HCT116 (cell line): ENCODE results near the gene PTX4. TPM values are rescaled to one million over a fixed set of nuclear protein-coding genes. Genes with fewer than 3 reads are reported as not detected.
A peak's percentile ranks its signal among the peaks of the same experiment; 100 is the strongest.

Experiments
- ATAC-seq: fragments of 200-7000 bp; cut with Tn5 transposase; 2 replicates; pipeline ENCODE4 v1.9.1; 2020; ENCODE audit warnings: mild to moderate bottlenecking, moderate library complexity
- BruUV-seq: library from RNA; stranded (reverse); fragments of 400-500 nt; replicated peaks from 2 replicates; lab custom pipeline; 2021; lab: Mats Ljungman, UMichigan
- CTCF ChIA-PET: fragments of 300-600 bp; sonication (Branson Sonifier 250); formaldehyde crosslinking; loops from one replicate; lab custom pipeline; 2021; ENCODE audit warnings: antibody characterized with exemption; lab: Charles Lee
- POLR2A ChIA-PET: fragments of 300-600, 350-600 bp; sonication (Branson Sonifier 250); formaldehyde crosslinking; loops from one replicate; lab custom pipeline; 2021; ENCODE audit warnings: antibody characterized with exemption; lab: Charles Lee
- RAD21 ChIA-PET, 2 experiments: fragments of 300-600 bp; sonication (Branson Sonifier 250); formaldehyde crosslinking; loops; one replicate each; lab custom pipeline; 2023; ENCODE audit warnings: low total read pairs in 2 of 2; ENCODE audit not compliant: uncharacterized antibody in 2 of 2, unreplicated experiment in 2 of 2, low non-redundant PET in 1 of 2; lab: Charles Lee
- DNase-seq: peaks from one replicate; pipeline ENCODE4 v3.0.0-alpha.2; 2010; ENCODE audit warnings: low read depth, low spot score
- H2AFZ ChIP-seq: fragments of 200-600 bp; shearing (Covaris generic), sonication (generic); 2 replicates; pipeline ENCODE4 v1.6.1; 2017; ENCODE audit warnings: low read depth, mixed run types, mixed read lengths, antibody characterized with exemption, low read length; ENCODE audit not compliant: poor library complexity, severe bottlenecking
- H3K27ac ChIP-seq: 2 replicates; pipeline ENCODE4 v1.5.1; 2012; ENCODE audit warnings: low read depth, low read length
- H3K27me3 ChIP-seq: fragments of 200-600 bp; sonication (generic); 2 replicates; pipeline ENCODE4 v1.6.1; 2016; ENCODE audit warnings: mixed run types, low read length, mixed read lengths; ENCODE audit not compliant: insufficient read depth
- H3K36me3 ChIP-seq, 2 experiments: fragments of 200-500 bp in 1 of 2; fragments of 200-600 bp in 1 of 2; sonication (Bioruptor generic) in 1 of 2; sonication (generic) in 1 of 2; 2 replicates each; pipeline versions ENCODE4 v1.5.1 to v1.6.1; 2014 to 2016; ENCODE audit warnings: low read length in 2 of 2, inconsistent platforms in 1 of 2, mixed read lengths in 1 of 2, mixed run types in 1 of 2; ENCODE audit not compliant: insufficient read depth in 2 of 2, control insufficient read depth in 1 of 2
- H3K4me1 ChIP-seq, 2 experiments: fragments of 200-600 bp in 1 of 2; sonication (generic) in 1 of 2; 2 replicates each; pipeline versions ENCODE4 v1.5.1 to v1.6.1; 2012 to 2017; ENCODE audit warnings: low read length in 2 of 2, inconsistent platforms in 1 of 2, mild to moderate bottlenecking in 1 of 2, mixed read lengths in 1 of 2, mixed run types in 1 of 2, moderate library complexity in 1 of 2; ENCODE audit not compliant: insufficient read depth in 2 of 2, control insufficient read depth in 1 of 2
- H3K4me2 ChIP-seq: fragments of 200-600 bp; sonication (generic); 2 replicates; pipeline ENCODE4 v1.6.1; 2017; ENCODE audit warnings: mixed run types, low read length, mixed read lengths
- H3K4me3 ChIP-seq, 2 experiments: fragments of 200-600 bp in 1 of 2; sonication (generic) in 1 of 2; replicated peaks in 1 of 2; 2 replicates each; pipeline ENCODE4 v1.5.1; 2011 to 2016; ENCODE audit warnings: low read length in 2 of 2, control low read depth in 1 of 2, low read depth in 1 of 2, mild to moderate bottlenecking in 1 of 2, mixed read lengths in 1 of 2, mixed run types in 1 of 2
- H3K79me2 ChIP-seq: fragments of 200-600 bp; sonication (generic); 2 replicates; pipeline ENCODE4 v1.6.1; 2017; ENCODE audit warnings: mild to moderate bottlenecking, mixed run types, low read length, moderate library complexity, mixed read lengths; ENCODE audit not compliant: insufficient read depth
- H3K9ac ChIP-seq: fragments of 200-600 bp; sonication (generic); 2 replicates; pipeline ENCODE4 v1.6.1; 2016; ENCODE audit warnings: low read length, mixed read lengths
- H3K9me2 ChIP-seq: fragments of 200-600 bp; sonication (generic), shearing (Covaris generic); 2 replicates; pipeline ENCODE4 v1.6.1; 2017; ENCODE audit warnings: mixed run types, mild to moderate bottlenecking, moderate library complexity; ENCODE audit not compliant: insufficient read depth
- H3K9me3 ChIP-seq, 2 experiments: fragments of 200-500 bp in 1 of 2; fragments of 200-600 bp in 1 of 2; sonication (Bioruptor generic) in 1 of 2; sonication (generic) in 1 of 2; 2 replicates each; pipeline ENCODE4 v1.6.1; 2014 to 2017; ENCODE audit warnings: low read length in 2 of 2, mixed read lengths in 2 of 2, inconsistent platforms in 1 of 2, low read depth in 1 of 2, mild to moderate bottlenecking in 1 of 2, mixed run types in 1 of 2, moderate library complexity in 1 of 2; ENCODE audit not compliant: control insufficient read depth in 1 of 2, insufficient read depth in 1 of 2
- H4K20me1 ChIP-seq: fragments of 200-600 bp; sonication (generic), shearing (Covaris generic); 2 replicates; pipeline ENCODE4 v1.6.1; 2017; ENCODE audit warnings: mixed run types, mild to moderate bottlenecking, moderate library complexity; ENCODE audit not compliant: insufficient read depth
- CEBPB ChIP-seq: IDR thresholded peaks from 2 replicates; pipeline ENCODE4 v1.6.1; 2012; ENCODE audit warnings: low read depth
- EGR1 ChIP-seq: IDR thresholded peaks from 2 replicates; pipeline ENCODE4 v1.6.1; 2012; ENCODE audit warnings: low read depth
- ELF1 ChIP-seq: IDR thresholded peaks from 2 replicates; pipeline ENCODE4 v1.6.1; 2012; ENCODE audit warnings: low read depth, borderline replicate concordance
- EZH2 ChIP-seq: fragments of 200-600 bp; sonication (generic); IDR thresholded peaks from 2 replicates; pipeline ENCODE4 v1.6.1; 2017; ENCODE audit warnings: antibody characterized with exemption, mixed run types
- FOSL1 ChIP-seq: IDR thresholded peaks from 2 replicates; pipeline ENCODE4 v1.6.1; 2012; ENCODE audit warnings: low read depth
- JUND ChIP-seq: IDR thresholded peaks from 2 replicates; pipeline ENCODE4 v1.6.1; 2012
- REST ChIP-seq: IDR thresholded peaks from 2 replicates; pipeline ENCODE4 v1.6.1; 2012; ENCODE audit warnings: low read depth
- SP1 ChIP-seq: IDR thresholded peaks from 2 replicates; pipeline ENCODE4 v1.6.1; 2012; ENCODE audit warnings: low read depth
- SRF ChIP-seq: IDR thresholded peaks from 2 replicates; pipeline ENCODE4 v1.6.1; 2012; ENCODE audit warnings: low read depth
- ZBTB33 ChIP-seq: IDR thresholded peaks from 2 replicates; pipeline ENCODE4 v1.6.1; 2011; ENCODE audit warnings: mild to moderate bottlenecking, low read length, moderate library complexity; ENCODE audit not compliant: insufficient replicate concordance; ENCODE audit errors: extremely low read depth
- ZFX ChIP-seq: fragments of 450-650 bp; IDR thresholded peaks from 2 replicates; pipeline ENCODE4 v1.6.1; 2017
- ZNF274 ChIP-seq: fragments of 200-500 bp; sonication (Bioruptor generic); IDR thresholded peaks from 2 replicates; pipeline ENCODE4 v1.6.1; 2014; ENCODE audit warnings: mild to moderate bottlenecking, low read depth, low read length, inconsistent platforms
- intact Hi-C: fragments of 100-400 bp; cut with micrococcal nuclease; formaldehyde crosslinking; loops from 2 replicates; pipeline ENCODE4 v1.10.0; 2022
- total RNA-seq: library from RNA; stranded (reverse); gene quantifications from one replicate; pipeline ENCODE4 v1.2.1, GENCODE V29; 2021; ENCODE audit not compliant: unreplicated experiment

PTX4 gene
- total RNA-seq, 1 experiment from 2014 or later, result not detected

- Histone ChIP-seq H3K9me2 (no peaks in the 10 kb centered on the region), H3K4me2 (peak overlapping the region; percentile 67), H3K27me3 (no peaks in the 10 kb centered on the region), H3K9ac (0 out of 2 replicates have a peak overlapping the region, but pooled peaks have one; percentile 7), H3K4me1 (peaks cover 20 to 41% of the 10 kb centered on the region in 2 experiments; a peak in 3 of 4 replicates), H4K20me1 (no peaks in the 10 kb centered on the region), H3K36me3 (no peaks in the 10 kb centered on the region), H3K9me3 (no peaks in the 10 kb centered on the region), H2AFZ (no peak overlapping the region), H3K79me2 (peaks cover 58% of the 10 kb centered on the region), H3K4me3 (peak overlapping the region in 1 of 2 experiments; percentile 34; a peak in 2 of 4 replicates), H3K27ac (peak overlapping the region; percentile 46; the same call in 1 of the 2 replicates)
- DNase-seq (no peak), ATAC-seq (no peak)
- TF ChIP-seq EGR1 (peak; percentile 65; the same call in 1 of the 2 replicates), JUND (no peak)
- no TSS peak for BruUV-seq
- intact Hi-C loops, result no loop called here
- ChIA-PET RAD21 (no interaction called here), CTCF (no interaction called here), POLR2A (no interaction called here)
Observed at GRCh38 chr16:1470481-1471251, 18.1 kb downstream of the PTX4 start.

- ChIA-PET POLR2A (no interaction called here), CTCF (no interaction called here), RAD21 (no interaction called here)
- no peak overlapping the region for H3K4me2 ChIP-seq
- H3K9me2 ChIP-seq, result no peaks in the 10 kb centered on the region
- no peak for DNase-seq
- TF ChIP-seq SRF, result no peak
- no peak for TF ChIP-seq REST
- TF ChIP-seq ZFX, result no peak
- no peak for TF ChIP-seq ZBTB33
- TF ChIP-seq CEBPB, result no peak
- no peak for TF ChIP-seq EGR1
- TF ChIP-seq FOSL1, result no peak
- TF ChIP-seq SP1, result no peak
- no peak for TF ChIP-seq EZH2
- no peak for TF ChIP-seq ZNF274
- TF ChIP-seq ELF1, result no peak
- no peaks in the 10 kb centered on the region for H3K9me3 ChIP-seq
- H3K36me3 ChIP-seq, result no peaks in the 10 kb centered on the region
- no peaks in the 10 kb centered on the region for H4K20me1 ChIP-seq
- H3K27me3 ChIP-seq, result no peaks in the 10 kb centered on the region
- no peak overlapping the region for H2AFZ ChIP-seq
- BruUV-seq, result no TSS peak
- H3K9ac ChIP-seq, result no peak overlapping the region
- H3K4me3 ChIP-seq, result no peak overlapping the region
- ATAC-seq, result no peak
- intact Hi-C loops, result no loop called here
- peaks cover 58% of the 10 kb centered on the region for H3K79me2 ChIP-seq
- peaks cover 20 to 34% of the 10 kb centered on the region in 2 experiments; a peak in 3 of 4 replicates for H3K4me1 ChIP-seq
- no peak overlapping the region; the same call in 1 of the 2 replicates for H3K27ac ChIP-seq
Observed at GRCh38 chr16:1469693-1470201, 19.0 kb downstream of the PTX4 start.
